ENCODE measurements around the gene PPFIA3.
"Not testable (repeated sequence)": the region's sequence is repeated elsewhere in the genome, so short reads cannot be mapped to it uniquely, and the experiment has no call there.

PPFIA3 gene

DNA sequence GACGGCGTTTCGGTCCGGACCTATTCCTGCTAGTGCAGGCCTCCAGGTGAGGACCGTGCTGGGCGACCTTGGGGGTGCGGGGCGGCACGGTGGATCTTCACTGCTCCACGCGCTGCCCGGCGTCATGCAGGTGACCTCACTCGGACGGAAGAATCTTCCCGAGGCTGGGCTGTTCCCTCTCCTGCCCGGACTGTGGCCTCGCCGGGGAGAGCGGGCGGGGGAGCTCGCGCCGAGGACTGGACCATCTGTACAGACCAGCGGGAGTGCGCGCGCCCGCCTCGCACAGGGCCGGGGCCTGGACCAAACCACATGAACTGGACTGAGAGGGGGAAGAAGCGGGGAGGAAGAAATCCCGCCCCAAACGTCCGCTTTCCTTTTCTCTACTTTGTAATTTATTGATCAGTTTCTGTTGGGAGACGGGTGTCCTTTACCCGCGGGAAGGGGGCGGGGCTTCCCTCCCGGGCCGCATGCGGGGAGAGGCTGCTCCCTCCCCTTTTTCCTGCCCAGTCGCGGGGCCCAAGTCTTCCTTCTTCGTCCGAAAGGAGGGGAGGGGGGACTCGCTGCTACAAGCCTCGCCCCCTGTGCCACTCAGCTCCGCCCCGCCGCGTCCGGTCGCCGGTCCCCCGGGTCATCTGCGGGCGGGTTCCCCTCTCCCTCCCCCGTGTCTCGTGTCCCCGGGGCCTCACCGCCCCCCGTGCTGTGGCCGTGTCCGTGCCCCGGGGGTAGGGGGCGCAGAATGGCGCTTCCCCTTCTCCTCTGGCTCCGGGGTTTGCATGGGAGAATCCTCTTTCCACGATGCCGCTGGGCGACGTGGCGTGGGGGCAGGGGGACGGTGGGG lies 31.0 kb downstream of the PPFIA3 start:
- peak; percentile 87 for DNase-seq (ENCODE audit: low spot score)

DNA sequence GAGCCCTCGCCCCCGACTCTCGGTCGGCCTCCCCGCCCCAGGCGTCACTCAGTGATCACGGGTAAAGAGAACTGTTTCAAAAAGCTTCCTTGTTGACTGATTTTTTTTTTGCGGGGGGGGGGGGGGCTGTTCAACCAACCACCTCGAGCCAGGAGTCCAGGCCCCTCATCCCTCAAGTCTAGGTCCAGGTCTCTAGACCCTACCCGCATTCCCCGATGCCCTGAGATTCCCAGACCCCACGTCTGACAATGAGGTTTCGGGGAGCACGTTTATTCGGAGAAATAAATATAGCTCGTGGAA lies 31.6 kb downstream of the PPFIA3 start:
- DNase-seq (ENCODE audit: low spot score): no peak

DNA sequence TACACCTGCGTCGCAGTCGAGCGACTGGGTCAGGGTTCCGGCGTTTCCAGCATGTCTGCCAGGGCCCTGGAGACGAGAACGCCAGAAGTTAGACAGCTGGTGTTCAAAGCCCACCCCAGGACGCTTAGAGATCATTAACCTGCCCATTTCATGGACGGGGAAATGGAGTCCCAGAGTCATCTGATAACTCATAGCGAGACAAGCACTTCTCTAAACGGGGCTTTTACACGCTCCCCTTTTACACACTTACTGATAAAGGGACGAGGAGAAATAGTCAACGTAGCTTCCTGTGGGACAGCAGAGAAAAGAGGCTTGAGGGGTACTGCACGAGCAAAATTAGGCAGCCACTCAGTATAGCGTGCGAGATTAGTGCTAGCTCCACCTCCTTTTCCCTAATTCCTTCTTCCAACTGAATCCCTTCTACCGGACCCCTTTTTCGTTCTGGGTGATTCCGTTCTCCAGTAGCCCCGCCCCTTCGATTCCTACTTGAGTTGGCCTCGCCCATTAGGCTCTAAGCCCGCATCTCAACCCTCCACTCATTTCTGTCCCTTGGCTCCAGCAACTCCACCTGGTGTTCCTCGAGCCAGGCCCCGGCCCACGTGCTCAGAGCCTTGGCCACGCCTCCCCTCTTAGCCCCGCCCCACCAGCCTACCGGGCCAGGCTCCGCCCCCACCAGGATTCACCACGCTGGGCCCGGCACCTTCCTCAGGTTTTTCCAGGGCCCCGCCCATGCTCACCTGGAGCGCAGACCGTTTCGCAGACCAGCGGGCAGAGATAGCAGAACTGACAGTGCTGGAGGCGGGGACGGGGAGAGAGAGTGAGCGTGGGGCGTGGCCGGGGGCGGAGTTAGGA lies 32.1 kb downstream of the PPFIA3 start:
- peak; percentile 38 for DNase-seq (ENCODE audit: low spot score)

DNA sequence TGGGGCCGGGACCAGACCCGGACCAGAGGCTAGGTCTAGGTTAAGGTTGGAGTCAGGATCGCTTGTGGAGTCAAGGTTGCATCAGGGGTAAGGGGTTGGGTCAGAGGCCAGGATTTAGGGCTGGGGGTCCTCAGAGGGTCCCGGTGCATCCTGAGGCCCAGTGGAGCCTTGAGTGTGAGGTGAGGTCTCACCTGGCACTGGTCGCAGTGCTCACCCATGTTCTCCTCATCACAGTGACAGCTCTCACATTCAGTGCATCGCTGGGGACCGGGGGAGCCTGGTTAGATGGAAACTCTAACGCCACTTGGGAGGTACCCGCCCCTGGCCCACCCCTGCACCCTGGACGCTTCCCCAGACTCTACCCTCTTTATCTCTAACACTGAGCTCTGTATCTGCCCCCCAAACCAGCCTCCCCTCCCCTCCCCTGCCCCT lies 32.8 kb downstream of the PPFIA3 start:
- DNase-seq (ENCODE audit: low spot score): no peak

DNA sequence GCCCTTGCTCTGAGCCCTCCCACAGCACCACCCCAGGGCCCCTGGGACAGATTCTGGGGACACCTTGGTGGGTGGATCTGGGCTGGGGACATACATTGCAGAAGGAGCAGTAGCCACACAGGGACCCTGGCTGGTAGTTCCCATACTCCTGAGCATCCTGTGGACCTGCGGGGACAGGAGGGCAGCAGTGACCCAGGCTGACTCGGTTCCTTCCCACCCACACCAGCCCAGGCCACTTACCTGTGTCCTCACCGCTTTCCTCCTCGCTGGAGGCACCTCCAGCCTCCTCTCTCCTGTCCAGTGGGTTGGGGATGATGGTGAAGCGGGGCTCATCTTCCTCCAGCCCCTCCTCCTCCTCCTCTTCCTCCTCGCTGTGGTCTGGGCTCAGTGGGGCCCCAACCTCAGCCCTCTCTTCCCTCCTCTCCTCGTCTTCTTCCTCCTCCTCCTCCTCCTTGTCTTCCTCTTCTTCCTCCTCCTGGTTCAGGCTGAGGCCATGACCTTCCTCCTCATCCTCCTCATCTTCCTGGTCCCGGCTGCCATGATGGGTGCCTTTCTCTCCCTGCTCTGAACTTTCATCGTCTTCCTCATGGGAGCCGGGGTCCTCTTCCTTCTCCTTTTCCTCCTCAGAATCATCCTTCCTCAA lies 33.9 kb downstream of the PPFIA3 start:
- no peak for DNase-seq (ENCODE audit: low spot score)

DNA sequence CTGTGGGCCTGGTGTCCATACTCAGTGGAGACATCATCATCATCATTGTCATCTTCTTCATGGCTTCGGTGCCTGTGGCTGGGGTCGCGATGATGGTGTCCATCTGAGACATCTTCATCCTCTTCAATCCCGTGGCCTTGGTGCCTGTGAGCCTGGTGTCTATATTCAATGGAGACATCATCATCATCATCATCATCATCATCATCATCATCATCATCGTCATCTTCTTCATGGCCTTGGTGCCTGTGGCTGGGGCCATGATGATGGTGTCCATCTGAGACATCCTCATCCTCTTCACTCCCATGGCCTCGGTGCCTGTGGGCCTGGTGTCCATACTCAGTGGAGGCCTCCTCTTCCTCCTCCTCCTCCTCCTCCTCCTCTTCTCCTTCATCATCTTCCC lies 34.9 kb downstream of the PPFIA3 start:
- no peak for DNase-seq (ENCODE audit: low spot score)

GRCh38 chr19:49155005-49155819 lies 35.9 kb downstream of the PPFIA3 start, which contains the start of gene HRC:
HRC (minus strand) TSS chr19:49155396; CDS start chr19:49155237, 159 bp downstream.
- no peak for DNase-seq (ENCODE audit: low spot score)

DNA sequence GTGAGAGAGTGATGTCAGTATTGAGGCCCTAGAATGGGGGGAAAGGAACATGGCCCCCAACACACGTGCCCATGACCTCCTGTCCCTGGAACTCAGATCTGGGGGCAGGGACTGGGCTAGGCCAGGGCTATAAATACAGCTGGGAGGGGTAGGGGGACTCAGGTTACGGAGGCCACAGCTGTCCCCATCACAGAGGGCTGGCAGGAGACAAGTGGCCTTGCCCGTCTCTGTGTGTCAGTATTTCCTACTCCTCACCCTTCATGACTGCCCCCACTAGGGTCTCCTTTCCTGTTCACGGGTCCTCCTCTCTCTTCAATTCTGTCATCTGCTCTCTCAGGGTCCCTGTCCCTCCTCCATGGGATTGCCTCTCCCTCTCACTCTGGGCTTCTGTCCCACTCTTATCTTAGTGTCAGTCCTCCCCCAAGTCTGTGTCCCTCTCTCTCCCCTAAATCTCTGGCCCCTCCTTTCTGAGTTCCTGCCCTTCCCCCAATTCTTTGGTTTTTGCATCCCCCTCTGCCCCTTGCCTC lies 36.5 kb downstream of the PPFIA3 start:
- DNase-seq (ENCODE audit: low spot score): no peak

- DNase-seq (ENCODE audit: low spot score): peak; percentile 71
These were observed 38.3 kb downstream of the PPFIA3 start, which contains the start of gene TRPM4 for GRCh38 chr19:49157445-49158224. TRPM4 (plus strand) TSS chr19:49157792; CDS start chr19:49157867, 75 bp downstream.

DNA sequence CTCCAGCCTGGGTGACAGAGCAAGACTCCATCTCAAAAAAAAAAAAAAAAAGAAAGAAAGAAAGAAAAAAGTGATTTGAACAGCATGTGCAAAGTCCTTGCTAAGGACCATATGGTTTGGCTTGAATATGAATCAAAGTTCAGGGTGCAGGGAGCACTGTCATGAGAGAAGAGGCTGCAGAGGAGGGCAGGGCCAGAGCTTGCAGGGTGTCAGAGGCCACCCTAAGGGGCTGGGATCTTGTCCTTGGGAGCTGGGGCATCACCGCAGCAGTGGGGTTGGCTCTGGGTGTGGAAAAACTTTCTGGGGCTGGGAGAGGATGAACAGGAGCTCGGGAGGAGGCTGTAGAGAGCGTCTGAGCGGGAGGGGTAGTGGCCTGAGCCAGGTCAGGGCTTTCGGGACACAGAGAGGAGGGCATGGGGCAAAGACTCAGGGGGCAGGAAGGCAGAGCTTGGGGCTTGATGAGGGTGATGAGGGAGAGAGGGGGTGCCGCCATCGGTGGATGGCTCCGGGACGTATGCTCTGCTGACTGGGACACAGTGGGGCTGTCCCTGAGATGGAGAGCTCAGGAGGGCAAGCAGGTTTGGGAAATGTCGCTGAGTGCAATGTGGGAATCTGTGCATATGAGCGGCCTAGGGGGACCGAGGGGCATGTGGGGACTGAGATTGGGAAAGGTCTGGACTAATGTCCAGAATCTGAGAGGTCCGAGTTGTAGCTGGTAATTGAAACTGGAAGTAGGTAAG lies 41.3 kb downstream of the PPFIA3 start:
- no peak for DNase-seq (ENCODE audit: low spot score)

DNA sequence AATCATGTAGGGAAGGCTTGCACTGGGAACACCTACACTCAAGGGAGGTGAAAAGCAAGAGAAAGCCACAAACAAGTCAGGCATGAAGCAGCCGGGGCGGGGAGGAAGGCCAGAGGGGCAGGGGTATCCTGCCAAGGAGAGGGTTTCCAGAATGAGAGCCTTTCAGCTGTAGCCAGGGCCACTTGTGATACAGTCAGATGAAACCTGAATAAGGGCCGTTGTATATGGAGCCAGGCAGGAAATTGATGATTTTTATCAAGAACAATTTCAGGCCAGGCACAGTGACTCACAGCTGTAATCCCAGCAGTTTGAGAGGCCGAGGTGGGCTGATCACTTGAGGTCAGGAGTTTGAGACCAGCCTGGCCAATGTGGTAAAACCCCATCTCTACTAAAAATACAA lies 42.6 kb downstream of the PPFIA3 start:
- no peak for DNase-seq (ENCODE audit: low spot score)

DNA sequence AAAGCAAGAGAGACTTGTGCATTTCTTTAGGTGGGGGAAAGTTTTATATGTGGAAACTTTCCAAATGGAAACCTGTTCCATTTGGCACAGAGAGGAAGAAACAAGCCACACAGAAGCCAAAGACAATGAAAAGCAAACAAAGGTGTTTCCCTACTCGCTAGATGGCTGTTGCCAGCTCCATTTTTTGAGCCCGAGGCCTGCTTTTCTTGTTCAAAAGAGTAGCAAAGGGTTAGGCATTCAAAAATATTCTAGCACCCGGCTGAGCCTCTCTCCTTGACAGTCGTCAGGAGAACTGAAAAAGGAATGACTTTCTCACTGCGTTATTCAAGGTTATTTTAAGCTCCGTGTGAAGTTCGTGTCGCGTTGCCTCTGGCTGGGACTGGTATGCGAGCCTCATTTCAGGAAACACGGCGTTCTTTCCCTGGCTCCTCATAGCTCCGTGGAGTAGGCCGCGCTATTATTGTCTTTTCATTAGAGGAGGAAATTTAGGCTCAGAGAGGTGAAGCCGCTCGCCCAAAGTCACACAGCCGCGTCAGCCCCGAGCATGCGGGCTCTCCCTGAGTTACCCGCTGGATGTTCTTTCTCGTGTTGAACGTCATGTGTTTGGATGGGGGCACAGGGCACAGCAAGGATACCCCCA lies 45.9 kb downstream of the PPFIA3 start:
- peak; percentile 38 for DNase-seq (ENCODE audit: low spot score)

DNA sequence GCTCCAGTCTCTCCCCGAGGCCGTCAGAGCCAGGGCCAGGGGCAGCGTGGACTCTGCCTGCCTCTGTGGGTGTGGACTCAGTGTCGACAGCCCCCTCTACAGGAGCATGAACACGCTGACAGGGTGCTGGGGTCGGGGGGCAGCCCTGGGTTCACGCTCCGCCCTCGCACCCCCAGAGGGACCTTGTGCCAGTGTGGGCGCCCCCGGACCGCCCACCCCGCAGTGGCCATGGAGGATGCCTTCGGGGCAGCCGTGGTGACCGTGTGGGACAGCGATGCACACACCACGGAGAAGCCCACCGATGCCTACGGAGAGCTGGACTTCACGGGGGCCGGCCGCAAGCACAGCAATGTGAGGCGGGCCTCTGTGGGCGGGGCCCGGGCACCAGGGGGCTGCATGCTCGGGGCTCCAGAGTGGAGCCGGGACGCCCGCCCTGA lies 46.5 kb downstream of the PPFIA3 start:
- DNase-seq (ENCODE audit: low spot score): no peak

DNA sequence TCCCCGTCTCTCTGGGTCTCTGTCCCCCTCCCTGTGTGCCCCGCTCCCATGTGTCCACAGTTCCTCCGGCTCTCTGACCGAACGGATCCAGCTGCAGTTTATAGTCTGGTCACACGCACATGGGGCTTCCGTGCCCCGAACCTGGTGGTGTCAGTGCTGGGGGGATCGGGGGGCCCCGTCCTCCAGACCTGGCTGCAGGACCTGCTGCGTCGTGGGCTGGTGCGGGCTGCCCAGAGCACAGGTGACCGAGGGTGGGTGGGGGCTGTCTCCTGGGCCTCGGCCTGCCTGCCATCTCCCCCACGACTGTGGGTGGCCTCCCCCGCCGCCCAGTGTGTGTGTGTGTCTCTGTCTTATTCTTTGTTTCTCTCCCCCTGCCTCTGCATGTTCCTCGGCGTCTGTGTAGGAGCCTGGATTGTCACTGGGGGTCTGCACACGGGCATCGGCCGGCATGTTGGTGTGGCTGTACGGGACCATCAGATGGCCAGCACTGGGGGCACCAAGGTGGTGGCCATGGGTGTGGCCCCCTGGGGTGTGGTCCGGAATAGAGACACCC lies 48.6 kb downstream of the PPFIA3 start:
- no peak for DNase-seq (ENCODE audit: low spot score)

GRCh38 chr19:49168421-49168820 lies 49.1 kb downstream of the PPFIA3 start:
- no peak for DNase-seq (ENCODE audit: low spot score)

GRCh38 chr19:49173198-49173597 lies 53.9 kb downstream of the PPFIA3 start:
- no peak for DNase-seq (ENCODE audit: low spot score)

GRCh38 chr19:49180659-49181058 lies 61.3 kb downstream of the PPFIA3 start:
- DNase-seq (ENCODE audit: low spot score): no peak

DNA sequence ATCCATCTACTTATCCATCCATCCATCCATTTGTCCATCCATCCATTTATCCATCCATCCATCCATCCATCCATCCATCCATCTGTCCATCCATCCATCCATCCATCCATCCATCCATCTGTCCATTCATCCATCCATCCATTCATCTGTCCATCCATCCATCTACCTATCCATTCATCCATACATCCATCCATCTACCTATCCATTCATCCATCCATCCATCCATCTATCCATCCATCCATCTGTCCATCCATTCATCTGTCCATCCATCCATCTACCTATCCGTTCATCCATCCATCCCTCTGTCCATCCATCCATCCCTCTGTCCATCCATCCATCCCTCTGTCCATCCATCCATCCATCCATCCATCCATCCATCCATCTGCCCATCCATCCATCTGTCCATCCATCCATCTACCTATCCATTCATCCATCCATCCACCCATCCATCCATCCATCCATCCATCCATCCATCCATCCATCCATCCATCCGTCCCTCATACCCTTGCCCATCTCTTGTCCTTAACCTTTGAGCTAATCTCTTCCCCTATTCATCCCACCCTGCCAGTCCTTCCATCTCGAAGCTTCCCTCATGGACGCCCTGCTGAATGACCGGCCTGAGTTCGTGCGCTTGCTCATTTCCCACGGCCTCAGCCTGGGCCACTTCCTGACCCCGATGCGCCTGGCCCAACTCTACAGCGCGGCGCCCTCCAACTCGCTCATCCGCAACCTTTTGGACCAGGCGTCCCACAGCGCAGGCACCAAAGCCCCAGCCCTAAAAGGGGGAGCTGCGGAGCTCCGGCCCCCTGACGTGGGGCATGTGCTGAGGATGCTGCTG lies 62.9 kb downstream of the PPFIA3 start:
- not testable (repeated sequence) for DNase-seq (ENCODE audit: low spot score)

All from Ammon's horn (tissue), 1 donor.